ENCODE results near the gene FANCC. TPM values are rescaled to one million over a fixed set of nuclear protein-coding genes. Genes with fewer than 3 reads are reported as not detected.

FANCC gene
- total and polyA plus RNA-seq, 11 donors, result 2.4 to 6.2 (median 4.2) TPM

- Histone ChIP-seq H3K27me3 (no peaks in the 10 kb centered on the region), H3K36me3 (no peaks in the 10 kb centered on the region), H3K4me3 (no peak overlapping the region), H3K9me3 (no peaks in the 10 kb centered on the region), H3K4me1 (peaks cover 0 to 6% (median under 1%) of the 10 kb centered on the region in 12 donors), H3K27ac (no peak overlapping the region)
- TF ChIP-seq POLR2A (IDR thresholded peaks at IDR 0.05), result no peak
- TF ChIP-seq, protein P1, sequence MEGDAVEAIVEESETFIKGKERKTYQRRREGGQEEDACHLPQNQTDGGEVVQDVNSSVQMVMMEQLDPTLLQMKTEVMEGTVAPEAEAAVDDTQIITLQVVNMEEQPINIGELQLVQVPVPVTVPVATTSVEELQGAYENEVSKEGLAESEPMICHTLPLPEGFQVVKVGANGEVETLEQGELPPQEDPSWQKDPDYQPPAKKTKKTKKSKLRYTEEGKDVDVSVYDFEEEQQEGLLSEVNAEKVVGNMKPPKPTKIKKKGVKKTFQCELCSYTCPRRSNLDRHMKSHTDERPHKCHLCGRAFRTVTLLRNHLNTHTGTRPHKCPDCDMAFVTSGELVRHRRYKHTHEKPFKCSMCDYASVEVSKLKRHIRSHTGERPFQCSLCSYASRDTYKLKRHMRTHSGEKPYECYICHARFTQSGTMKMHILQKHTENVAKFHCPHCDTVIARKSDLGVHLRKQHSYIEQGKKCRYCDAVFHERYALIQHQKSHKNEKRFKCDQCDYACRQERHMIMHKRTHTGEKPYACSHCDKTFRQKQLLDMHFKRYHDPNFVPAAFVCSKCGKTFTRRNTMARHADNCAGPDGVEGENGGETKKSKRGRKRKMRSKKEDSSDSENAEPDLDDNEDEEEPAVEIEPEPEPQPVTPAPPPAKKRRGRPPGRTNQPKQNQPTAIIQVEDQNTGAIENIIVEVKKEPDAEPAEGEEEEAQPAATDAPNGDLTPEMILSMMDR (IDR thresholded peaks at IDR 0.05), result no peak
- 85 to 91% (median 88%) methylated on average over 17 of the region's 17 CpGs for WGBS, 4 donors
- no peak for DNase-seq
- ATAC-seq, result peak in 1 of 4 donors; percentile 9
- intact Hi-C loops (cut with DNase I), result loop anchor here in 5 of 10 donors (2.0 to 5.0 kb wide), 6 partner anchors 345 to 1085 kb away; no protein-coding TSS in a partner anchor
Observed at GRCh38 chr9:95132366-95133324, 184.9 kb downstream of the FANCC start.

- no peak for TF ChIP-seq POLR2A (IDR thresholded peaks at IDR 0.05)
- TF ChIP-seq, protein P1 (IDR thresholded peaks at IDR 0.05), result peak; percentile 74 to 88 (median 84)
- ATAC-seq, result peak in 3 of 4 donors; percentile 49 to 57 (median 51)
Observed at GRCh38 chr9:95131023-95131943, 186.2 kb downstream of the FANCC start.

DNA sequence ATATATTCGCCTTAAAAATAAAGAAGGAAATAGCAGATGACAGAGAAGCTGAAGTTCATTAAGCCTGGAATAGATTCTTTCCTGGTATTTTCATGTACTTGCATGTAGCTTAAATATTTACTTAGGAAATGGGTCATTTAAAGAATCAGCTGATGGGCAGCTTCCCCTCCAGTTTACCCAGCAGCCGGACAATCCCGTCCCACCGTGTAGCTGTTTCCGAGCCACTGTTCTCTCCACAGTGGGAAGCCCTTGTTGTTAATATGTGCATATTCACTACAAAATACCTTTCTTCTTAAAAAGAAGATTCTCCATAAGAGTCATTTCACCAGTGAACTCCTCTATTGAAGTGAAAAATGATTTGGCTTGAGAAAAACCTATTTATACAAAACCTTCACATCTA, 187.0 kb downstream of the FANCC start:
- H3K9me3 ChIP-seq, result no peaks in the 10 kb centered on the region
- peaks cover 0 to 24% (median 8%) of the 10 kb centered on the region in 12 donors for H3K4me1 ChIP-seq
- ATAC-seq, result no peak
- no peaks in the 10 kb centered on the region for H3K27me3 ChIP-seq
- DNase-seq, result no peak
- H3K36me3 ChIP-seq, result no peaks in the 10 kb centered on the region
- 88 to 90% (median 90%) methylated on average over 5 of the region's 5 CpGs for whole genome bisulfite sequencing, 4 donors
- H3K4me3 ChIP-seq, result no peak overlapping the region
- no peak for TF ChIP-seq POLR2A (IDR thresholded peaks at IDR 0.05)
- TF ChIP-seq, protein P1 (IDR thresholded peaks at IDR 0.05), result no peak
- no peak overlapping the region for H3K27ac ChIP-seq
- intact Hi-C loops (cut with DNase I), result loop anchor here in 8 of 10 donors (2.0 to 5.0 kb wide), 8 partner anchors 343 to 1087 kb away; no protein-coding TSS in a partner anchor

More at GRCh38 chr9:95131023-95131943, 186.2 kb downstream of the FANCC start:
- no peak overlapping the region for H3K27ac ChIP-seq
- peak in 4 of 5 donors; percentile 54 to 62 (median 58) for DNase-seq
- H3K4me1 ChIP-seq, result peaks cover 0 to 17% (median 7%) of the 10 kb centered on the region in 12 donors
- no peaks in the 10 kb centered on the region for H3K9me3 ChIP-seq
- intact Hi-C loops (cut with DNase I), result loop anchor here in 8 of 10 donors (1.0 to 5.0 kb wide), 9 partner anchors 344 to 1086 kb away; no protein-coding TSS in a partner anchor
- H3K4me3 ChIP-seq, result no peak overlapping the region
- WGBS, 4 donors, result 40 to 46% (median 43%) methylated on average over 7 of the region's 7 CpGs
- no peaks in the 10 kb centered on the region for H3K27me3 ChIP-seq
- H3K36me3 ChIP-seq, result no peaks in the 10 kb centered on the region
